RWPE2 (cell line): ENCODE results near the gene IL26.

Source experiments
- ATAC-seq: fragments of 200-7000 bp; cut with Tn5 transposase; 3 replicates; pipeline ENCODE4 v1.9.1; 2021; ENCODE audit warnings: low read depth
- DNase-seq: peaks from one replicate; pipeline ENCODE4 v3.0.0-alpha.2; 2020; ENCODE audit warnings: low spot score
- H3K27ac ChIP-seq: fragments of 450-650 bp; 2 replicates; pipeline ENCODE4 v1.5.1; 2017; ENCODE audit warnings: mild to moderate bottlenecking; ENCODE audit not compliant: poor library complexity, severe bottlenecking
- H3K27me3 ChIP-seq: fragments of 250-450 bp; sonication (Bioruptor Pico); 2 replicates; pipeline ENCODE4 v1.5.1; 2021; ENCODE audit warnings: mild to moderate bottlenecking, moderate library complexity; ENCODE audit not compliant: insufficient read depth, poor library complexity, severe bottlenecking
- H3K36me3 ChIP-seq: fragments of 250-450 bp; sonication (Bioruptor Pico); 2 replicates; pipeline ENCODE4 v1.5.1; 2020; ENCODE audit warnings: low read depth, mild to moderate bottlenecking, moderate library complexity
- H3K4me1 ChIP-seq: fragments of 250-450 bp; sonication (Bioruptor Pico); 2 replicates; pipeline ENCODE4 v1.5.1; 2021; ENCODE audit warnings: mild to moderate bottlenecking, moderate library complexity; ENCODE audit not compliant: insufficient read depth, poor library complexity, severe bottlenecking
- H3K4me3 ChIP-seq: fragments of 250-450 bp; sonication (Bioruptor Pico); 2 replicates; pipeline ENCODE4 v1.5.1; 2021; ENCODE audit warnings: mild to moderate bottlenecking, moderate library complexity; ENCODE audit not compliant: severe bottlenecking
- H3K9me3 ChIP-seq: fragments of 250-450 bp; sonication (Bioruptor Pico); 2 replicates; pipeline ENCODE4 v1.5.1; 2021; ENCODE audit warnings: mild to moderate bottlenecking, moderate library complexity; ENCODE audit not compliant: severe bottlenecking
- TF ChIP-seq, protein P1 (sequence below): fragments of 450-650 bp; IDR thresholded peaks from one replicate; pipeline ENCODE4 v1.5.1; 2017; ENCODE audit warnings: mild to moderate bottlenecking, moderate library complexity; ENCODE audit not compliant: poor library complexity, severe bottlenecking

The IL26 gene

GRCh38 chr12:68206446-68206845 is 19.2 kb downstream of the IL26 start:
- no peaks in the 10 kb centered on the region for H3K4me1 ChIP-seq
- no peak for DNase-seq
- H3K9me3 ChIP-seq = no peaks in the 10 kb centered on the region
- no peak for ATAC-seq
- H3K27ac ChIP-seq = no peak overlapping the region
- no peaks in the 10 kb centered on the region for H3K27me3 ChIP-seq
- H3K4me3 ChIP-seq = no peak overlapping the region
- no peaks in the 10 kb centered on the region for H3K36me3 ChIP-seq
- TF ChIP-seq, protein P1, sequence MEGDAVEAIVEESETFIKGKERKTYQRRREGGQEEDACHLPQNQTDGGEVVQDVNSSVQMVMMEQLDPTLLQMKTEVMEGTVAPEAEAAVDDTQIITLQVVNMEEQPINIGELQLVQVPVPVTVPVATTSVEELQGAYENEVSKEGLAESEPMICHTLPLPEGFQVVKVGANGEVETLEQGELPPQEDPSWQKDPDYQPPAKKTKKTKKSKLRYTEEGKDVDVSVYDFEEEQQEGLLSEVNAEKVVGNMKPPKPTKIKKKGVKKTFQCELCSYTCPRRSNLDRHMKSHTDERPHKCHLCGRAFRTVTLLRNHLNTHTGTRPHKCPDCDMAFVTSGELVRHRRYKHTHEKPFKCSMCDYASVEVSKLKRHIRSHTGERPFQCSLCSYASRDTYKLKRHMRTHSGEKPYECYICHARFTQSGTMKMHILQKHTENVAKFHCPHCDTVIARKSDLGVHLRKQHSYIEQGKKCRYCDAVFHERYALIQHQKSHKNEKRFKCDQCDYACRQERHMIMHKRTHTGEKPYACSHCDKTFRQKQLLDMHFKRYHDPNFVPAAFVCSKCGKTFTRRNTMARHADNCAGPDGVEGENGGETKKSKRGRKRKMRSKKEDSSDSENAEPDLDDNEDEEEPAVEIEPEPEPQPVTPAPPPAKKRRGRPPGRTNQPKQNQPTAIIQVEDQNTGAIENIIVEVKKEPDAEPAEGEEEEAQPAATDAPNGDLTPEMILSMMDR = no peak

DNA sequence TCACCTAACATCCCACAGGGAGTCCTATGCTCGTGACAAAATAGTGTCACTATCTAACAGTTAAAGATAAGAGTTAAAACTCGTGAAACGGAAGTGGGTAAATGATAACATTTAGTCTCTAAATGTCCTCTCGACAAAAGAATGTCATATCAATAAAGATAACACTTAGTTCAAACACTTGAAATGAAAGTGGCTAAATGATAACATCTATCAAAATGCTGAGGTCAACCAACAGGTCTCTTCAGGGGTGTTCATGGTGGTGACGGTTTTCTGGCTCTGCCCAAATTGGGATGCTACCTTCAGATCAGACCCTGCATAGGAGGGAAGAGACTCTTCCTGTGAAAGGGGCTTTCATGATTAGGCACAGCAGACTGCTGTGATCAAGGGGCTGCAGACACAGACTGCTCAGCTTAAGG is 22.1 kb downstream of the IL26 start:
- Histone ChIP-seq H3K9me3 (no peaks in the 10 kb centered on the region), H3K4me3 (no peak overlapping the region), H3K4me1 (no peaks in the 10 kb centered on the region), H3K27ac (no peak overlapping the region), H3K36me3 (no peaks in the 10 kb centered on the region), H3K27me3 (no peaks in the 10 kb centered on the region)
- TF ChIP-seq, protein P1 = no peak
- ATAC-seq (no peak), DNase-seq (no peak)

DNA sequence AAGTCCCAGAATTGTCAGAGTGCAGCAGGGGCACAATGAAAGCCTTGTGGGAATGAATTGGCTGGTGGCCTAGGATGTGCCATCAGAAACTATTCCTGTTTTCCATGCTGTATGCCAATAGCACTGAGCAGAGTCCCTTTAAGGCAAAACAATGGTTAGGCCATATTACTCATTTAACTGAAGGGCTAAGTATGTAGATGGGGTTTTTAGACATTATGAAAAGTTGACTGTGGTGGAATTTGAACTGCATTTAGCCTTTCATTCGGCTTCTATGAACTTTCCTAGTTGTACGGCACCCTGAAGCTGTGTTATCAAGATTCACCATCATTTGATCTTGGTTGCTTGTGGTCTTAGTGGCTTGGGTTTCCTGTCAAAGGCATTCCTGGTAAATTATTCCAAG is 24.8 kb downstream of the IL26 start:
- H3K4me1 ChIP-seq = no peaks in the 10 kb centered on the region
- no peaks in the 10 kb centered on the region for H3K36me3 ChIP-seq
- TF ChIP-seq, protein P1 = no peak
- no peaks in the 10 kb centered on the region for H3K9me3 ChIP-seq
- H3K27ac ChIP-seq = no peak overlapping the region
- no peak overlapping the region for H3K4me3 ChIP-seq
- ATAC-seq (no peak), DNase-seq (no peak)
- no peaks in the 10 kb centered on the region for H3K27me3 ChIP-seq

- TF ChIP-seq, protein P1 = no peak
- no peak for ATAC-seq
- H3K9me3 ChIP-seq = no peaks in the 10 kb centered on the region
Observed at GRCh38 chr12:68199127-68199526, 26.5 kb downstream of the IL26 start.

GRCh38 chr12:68198507-68199086 is 27.0 kb downstream of the IL26 start:
- Histone ChIP-seq H3K36me3 (no peaks in the 10 kb centered on the region), H3K4me1 (no peaks in the 10 kb centered on the region), H3K27ac (no peak overlapping the region), H3K27me3 (no peaks in the 10 kb centered on the region), H3K4me3 (no peak overlapping the region), H3K9me3 (no peaks in the 10 kb centered on the region)
- DNase-seq = no peak
- ATAC-seq = no peak
- TF ChIP-seq, protein P1 = no peak

More at GRCh38 chr12:68199127-68199526, 26.5 kb downstream of the IL26 start:
- H3K4me3 ChIP-seq = no peak overlapping the region
- no peaks in the 10 kb centered on the region for H3K36me3 ChIP-seq
- no peaks in the 10 kb centered on the region for H3K27me3 ChIP-seq
- no peaks in the 10 kb centered on the region for H3K4me1 ChIP-seq
- no peak overlapping the region for H3K27ac ChIP-seq
- DNase-seq = no peak
